ENCODE data around the gene EID2B. TPM values are rescaled to one million over a fixed set of nuclear protein-coding genes. Genes with fewer than 3 reads are reported as not detected.
A peak's percentile ranks its signal among the peaks of the same experiment; 100 is the strongest.

EID2B gene
- total RNA-seq, 1 experiment from 2014 or later = 2.3 TPM

GRCh38 chr19:39508629-39509028 is 24.0 kb downstream of the EID2B start:
- ChIA-PET CTCF (no interaction called here), POLR2A (ENCODE audit: unreplicated experiment) (no interaction called here)
- intact Hi-C loops (cut with micrococcal nuclease; ENCODE audit: unreplicated experiment) = no loop called here
- DNase-seq = no peak
- Histone ChIP-seq H3K27me3 (ENCODE audit: insufficient read depth, low read depth) (peaks cover 37% of the 10 kb centered on the region), H3K4me3 (no peak overlapping the region), H3K27ac (no peak overlapping the region), H3K4me1 (replicated peaks; ENCODE audit: insufficient read depth) (no peaks in the 10 kb centered on the region), H3K9me2 (ENCODE audit: insufficient read depth) (no peaks in the 10 kb centered on the region), H3F3A (ENCODE audit: insufficient read depth, low read depth) (peaks cover 4% of the 10 kb centered on the region; the same call in 1 of the 2 replicates), H3K36me3 (ENCODE audit: low read depth) (no peaks in the 10 kb centered on the region), H3K9me3 (ENCODE audit: insufficient read depth, low read depth) (no peaks in the 10 kb centered on the region), H2AFZ (no peak overlapping the region), H3K79me2 (ENCODE audit: low read depth) (no peaks in the 10 kb centered on the region), H3K4me2 (no peak overlapping the region), H4K20me1 (ENCODE audit: insufficient read depth) (no peaks in the 10 kb centered on the region)
- no peak for TF ChIP-seq CTCF (conservative IDR thresholded peaks at IDR 0.05)
- TF ChIP-seq EZH2 (IDR thresholded peaks at IDR 0.05; ENCODE audit: low read depth) = no peak
- no TSS peak for BruUV-seq (replicated peaks)

- no peaks in the 10 kb centered on the region for H3K4me1 ChIP-seq (replicated peaks; ENCODE audit: insufficient read depth)
- TF ChIP-seq EZH2 (IDR thresholded peaks at IDR 0.05; ENCODE audit: low read depth) = no peak
- TF ChIP-seq CTCF (conservative IDR thresholded peaks at IDR 0.05) = no peak
- H2AFZ ChIP-seq = peak overlapping the region; percentile 80; the same call in 1 of the 2 replicates
- no peaks in the 10 kb centered on the region for H3K9me2 ChIP-seq (ENCODE audit: insufficient read depth)
- H3K79me2 ChIP-seq (ENCODE audit: low read depth) = no peaks in the 10 kb centered on the region
- BruUV-seq (replicated peaks) = TSS peak; percentile 54
- H3K36me3 ChIP-seq (ENCODE audit: low read depth) = no peaks in the 10 kb centered on the region
- no peak overlapping the region for H3K27ac ChIP-seq
- intact Hi-C loops (cut with micrococcal nuclease; ENCODE audit: unreplicated experiment) = no loop called here
- H3K27me3 ChIP-seq (ENCODE audit: insufficient read depth, low read depth) = peaks cover 42% of the 10 kb centered on the region
- H3F3A ChIP-seq (ENCODE audit: insufficient read depth, low read depth) = peaks cover 4% of the 10 kb centered on the region; the same call in 1 of the 2 replicates
- no peaks in the 10 kb centered on the region for H4K20me1 ChIP-seq (ENCODE audit: insufficient read depth)
- DNase-seq = no peak
- ChIA-PET CTCF (interaction anchor here (0.7 kb wide), 1 partner anchor 408 kb away, joined by 3 read pairs; no protein-coding TSS in a partner anchor), POLR2A (ENCODE audit: unreplicated experiment) (interaction anchor here (0.6 to 0.7 kb wide), 4 partner anchors 72 to 669 kb away, joined by 3 to 7 read pairs (median 3); partner anchors contain the start of gene RPS16)
- H3K4me2 ChIP-seq = peak overlapping the region; percentile 51; the same call in 1 of the 2 replicates
- H3K4me3 ChIP-seq = peak overlapping the region; percentile 48; the same call in 1 of the 2 replicates
- no peaks in the 10 kb centered on the region for H3K9me3 ChIP-seq (ENCODE audit: insufficient read depth, low read depth)
Observed at GRCh38 chr19:39507715-39508364, 24.8 kb downstream of the EID2B start.

- peak in 1 of 2 experiments; percentile 72 for DNase-seq
- H3F3A ChIP-seq (ENCODE audit: insufficient read depth, low read depth) = peaks cover 4% of the 10 kb centered on the region; the same call in 1 of the 2 replicates
- peak overlapping the region; percentile 48; the same call in 1 of the 2 replicates for H3K4me3 ChIP-seq
- H3K9me2 ChIP-seq (ENCODE audit: insufficient read depth) = no peaks in the 10 kb centered on the region
- peak overlapping the region; percentile 80 for H2AFZ ChIP-seq
- intact Hi-C loops (cut with micrococcal nuclease; ENCODE audit: unreplicated experiment) = no loop called here
- H3K4me1 ChIP-seq (replicated peaks; ENCODE audit: insufficient read depth) = no peaks in the 10 kb centered on the region
- CTCF ChIA-PET = interaction anchor here (0.6 to 0.7 kb wide), 2 partner anchors 407 to 586 kb away, joined by 3 read pairs; no protein-coding TSS in a partner anchor
- H3K79me2 ChIP-seq (ENCODE audit: low read depth) = no peaks in the 10 kb centered on the region
- H3K27me3 ChIP-seq (ENCODE audit: insufficient read depth, low read depth) = peaks cover 42% of the 10 kb centered on the region
- no peak for TF ChIP-seq EZH2 (IDR thresholded peaks at IDR 0.05; ENCODE audit: low read depth)
- no peak for TF ChIP-seq CTCF (conservative IDR thresholded peaks at IDR 0.05)
- no peaks in the 10 kb centered on the region for H3K9me3 ChIP-seq (ENCODE audit: insufficient read depth, low read depth)
- H3K36me3 ChIP-seq (ENCODE audit: low read depth) = no peaks in the 10 kb centered on the region
- peak overlapping the region; percentile 51 for H3K4me2 ChIP-seq
- no TSS peak for BruUV-seq (replicated peaks)
- H3K27ac ChIP-seq = no peak overlapping the region
- POLR2A ChIA-PET (ENCODE audit: unreplicated experiment) = interaction anchor here (0.6 to 0.7 kb wide), 4 partner anchors 72 to 669 kb away, joined by 3 to 7 read pairs (median 3); partner anchors contain the start of gene RPS16
- H4K20me1 ChIP-seq (ENCODE audit: insufficient read depth) = no peaks in the 10 kb centered on the region
Observed at GRCh38 chr19:39506944-39507714, 25.5 kb downstream of the EID2B start.
